Islet precursor cell (in vitro differentiated cells): Measurements from ENCODE around the gene TRIM29.
"Not testable (repeated sequence)": the region's sequence is repeated elsewhere in the genome, so short reads cannot be mapped to it uniquely, and the experiment has no call there.

Experiments
- DNase-seq: peaks from one replicate; pipeline ENCODE4 v3.0.0-alpha.2; 2018

The TRIM29 gene

GRCh38 chr11:120172054-120172911 lies 34.4 kb upstream of the TRIM29 start:
- peak; percentile 89 for DNase-seq

GRCh38 chr11:120170741-120171261 lies 32.9 kb upstream of the TRIM29 start:
- peak; percentile 42 for DNase-seq

GRCh38 chr11:120169981-120170698 lies 32.2 kb upstream of the TRIM29 start:
- no peak for DNase-seq

- peak; percentile 94 for DNase-seq
Measured at GRCh38 chr11:120168960-120169681, 31.2 kb upstream of the TRIM29 start.

- DNase-seq = no peak
Measured at GRCh38 chr11:120168108-120168959, 30.4 kb upstream of the TRIM29 start.

- peak; percentile 45 for DNase-seq
Measured at GRCh38 chr11:120167659-120168058, 29.7 kb upstream of the TRIM29 start.

GRCh38 chr11:120160436-120160835 lies 22.5 kb upstream of the TRIM29 start:
- no peak for DNase-seq

GRCh38 chr11:120153221-120153620 lies 15.3 kb upstream of the TRIM29 start:
- DNase-seq = no peak

- DNase-seq = no peak
Measured at GRCh38 chr11:120151536-120151935, 13.6 kb upstream of the TRIM29 start.

- no peak for DNase-seq
Measured at GRCh38 chr11:120149246-120149645, 11.3 kb upstream of the TRIM29 start.

GRCh38 chr11:120147950-120148270 lies 10.0 kb upstream of the TRIM29 start:
- no peak for DNase-seq

- DNase-seq = peak; percentile 52
Measured at GRCh38 chr11:120147094-120147949, 9.4 kb upstream of the TRIM29 start.

GRCh38 chr11:120146413-120147093 lies 8.6 kb upstream of the TRIM29 start:
- peak; percentile 41 for DNase-seq

GRCh38 chr11:120144501-120144900 lies 6.6 kb upstream of the TRIM29 start:
- DNase-seq = peak; percentile 32

- DNase-seq = not testable (repeated sequence)
Measured at GRCh38 chr11:120143472-120143871, 5.6 kb upstream of the TRIM29 start.

- no peak for DNase-seq
Measured at GRCh38 chr11:120142441-120143100, 4.7 kb upstream of the TRIM29 start.

- DNase-seq = peak; percentile 46
Measured at GRCh38 chr11:120141768-120142423, 4.0 kb upstream of the TRIM29 start.

- peak; percentile 19 for DNase-seq
Measured at GRCh38 chr11:120141113-120141767, 3.3 kb upstream of the TRIM29 start.
